Stomach (tissue), 4 donors: Measurements from ENCODE around the gene MLIP.

Source experiments
- POLR2A ChIP-seq, 4 donors: fragments of 450-650 bp; IDR thresholded peaks; one replicate each; pipeline ENCODE4 v1.6.1; 2016; ENCODE audit warnings: antibody characterized with exemption in 4 of 4, control low read depth in 2 of 4, mild to moderate bottlenecking in 1 of 4, moderate library complexity in 1 of 4
- TF ChIP-seq, protein P1 (sequence below), 7 experiments: fragments of 450-650 bp in 4 of 7; fragments of 200-600 bp in 3 of 7; sonication (generic) in 3 of 7; IDR thresholded peaks; one replicate each; pipeline ENCODE4 v1.5.1; 2016 to 2019; ENCODE audit warnings: antibody characterized with exemption in 7 of 7, control low read depth in 2 of 7, mild to moderate bottlenecking in 1 of 7

DNA sequence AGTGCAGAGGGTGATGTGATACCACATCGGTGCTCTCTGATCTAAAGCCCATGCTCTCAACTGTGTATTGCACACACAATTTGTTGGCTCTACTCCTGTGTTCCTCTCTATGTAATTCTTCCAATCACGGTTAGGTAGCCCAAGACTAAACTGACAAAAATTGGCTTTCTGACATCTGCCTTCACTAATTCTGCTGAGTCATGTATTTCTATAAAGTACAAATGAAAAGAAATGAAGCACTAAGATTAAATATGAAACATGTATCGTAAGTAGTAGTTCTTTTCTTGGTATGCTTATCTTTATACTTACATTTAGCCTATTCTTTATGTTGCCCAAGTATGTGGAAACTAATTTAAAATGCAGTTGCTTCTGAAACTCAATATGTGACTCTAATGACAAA, 7.7 kb upstream of the MLIP start:
- TF ChIP-seq POLR2A (IDR thresholded peaks at IDR 0.05) = no peak
- TF ChIP-seq, protein P1, sequence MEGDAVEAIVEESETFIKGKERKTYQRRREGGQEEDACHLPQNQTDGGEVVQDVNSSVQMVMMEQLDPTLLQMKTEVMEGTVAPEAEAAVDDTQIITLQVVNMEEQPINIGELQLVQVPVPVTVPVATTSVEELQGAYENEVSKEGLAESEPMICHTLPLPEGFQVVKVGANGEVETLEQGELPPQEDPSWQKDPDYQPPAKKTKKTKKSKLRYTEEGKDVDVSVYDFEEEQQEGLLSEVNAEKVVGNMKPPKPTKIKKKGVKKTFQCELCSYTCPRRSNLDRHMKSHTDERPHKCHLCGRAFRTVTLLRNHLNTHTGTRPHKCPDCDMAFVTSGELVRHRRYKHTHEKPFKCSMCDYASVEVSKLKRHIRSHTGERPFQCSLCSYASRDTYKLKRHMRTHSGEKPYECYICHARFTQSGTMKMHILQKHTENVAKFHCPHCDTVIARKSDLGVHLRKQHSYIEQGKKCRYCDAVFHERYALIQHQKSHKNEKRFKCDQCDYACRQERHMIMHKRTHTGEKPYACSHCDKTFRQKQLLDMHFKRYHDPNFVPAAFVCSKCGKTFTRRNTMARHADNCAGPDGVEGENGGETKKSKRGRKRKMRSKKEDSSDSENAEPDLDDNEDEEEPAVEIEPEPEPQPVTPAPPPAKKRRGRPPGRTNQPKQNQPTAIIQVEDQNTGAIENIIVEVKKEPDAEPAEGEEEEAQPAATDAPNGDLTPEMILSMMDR (IDR thresholded peaks at IDR 0.05) = no peak
